GM15510 (cell line): ENCODE results near the gene NTPCR.

Source experiments
- POLR2A ChIP-seq: IDR thresholded peaks from 3 replicates; pipeline ENCODE4 v1.6.1; 2011; ENCODE audit warnings: borderline replicate concordance; ENCODE audit not compliant: insufficient read length; ENCODE audit errors: extremely low read depth

The NTPCR gene

GRCh38 chr1:232983817-232984567 is 33.6 kb downstream of the NTPCR start:
- no peak for TF ChIP-seq POLR2A

- TF ChIP-seq POLR2A, result no peak
These were observed 34.4 kb downstream of the NTPCR start for GRCh38 chr1:232984577-232985425.

- TF ChIP-seq POLR2A, result no peak
These were observed 35.6 kb downstream of the NTPCR start for GRCh38 chr1:232985882-232986526.

- no peak for TF ChIP-seq POLR2A
These were observed 36.1 kb downstream of the NTPCR start for GRCh38 chr1:232986527-232986922.

- TF ChIP-seq POLR2A, result no peak
These were observed 36.8 kb downstream of the NTPCR start for GRCh38 chr1:232987046-232987773.

- no peak for TF ChIP-seq POLR2A
These were observed 37.3 kb downstream of the NTPCR start for GRCh38 chr1:232987774-232988140.

- TF ChIP-seq POLR2A, result no peak
These were observed 38.2 kb downstream of the NTPCR start for GRCh38 chr1:232988572-232989040.

GRCh38 chr1:232990176-232991128 is 40.0 kb downstream of the NTPCR start:
- TF ChIP-seq POLR2A, result no peak

GRCh38 chr1:232991238-232991637 is 40.8 kb downstream of the NTPCR start:
- no peak for TF ChIP-seq POLR2A

GRCh38 chr1:232992227-232992626 is 41.8 kb downstream of the NTPCR start:
- TF ChIP-seq POLR2A, result no peak

GRCh38 chr1:232993555-232993954 is 43.1 kb downstream of the NTPCR start:
- TF ChIP-seq POLR2A, result no peak

- no peak for TF ChIP-seq POLR2A
These were observed 44.8 kb downstream of the NTPCR start for GRCh38 chr1:232995189-232995588.

GRCh38 chr1:232996143-232996542 is 45.7 kb downstream of the NTPCR start:
- TF ChIP-seq POLR2A, result no peak
